Endothelial cell (in vitro differentiated cells): ENCODE measurements around the gene MYBPC3. TPM values are rescaled to one million over a fixed set of nuclear protein-coding genes. Genes with fewer than 3 reads are reported as not detected.
A peak's percentile ranks its signal among the peaks of the same experiment; 100 is the strongest.

Experiments
- DNase-seq: peaks from one replicate; pipeline ENCODE4 v3.0.0; 2021; ENCODE audit warnings: low spot score
- H3K27ac Mint-ChIP-seq: one replicate; pipeline ENCODE4 v1.8.0; 2021; ENCODE audit warnings: mixed read lengths, inconsistent platforms; ENCODE audit not compliant: unreplicated experiment
- H3K27me3 Mint-ChIP-seq: one replicate; pipeline ENCODE4 v1.8.0; 2021; ENCODE audit warnings: mild to moderate bottlenecking, moderate library complexity, mixed read lengths, inconsistent platforms; ENCODE audit not compliant: unreplicated experiment
- H3K36me3 Mint-ChIP-seq: one replicate; pipeline ENCODE4 v1.8.0; 2021; ENCODE audit warnings: mild to moderate bottlenecking, low read depth, mixed read lengths, inconsistent platforms; ENCODE audit not compliant: unreplicated experiment
- H3K4me1 Mint-ChIP-seq: one replicate; pipeline ENCODE4 v1.8.0; 2021; ENCODE audit warnings: mild to moderate bottlenecking, mixed read lengths, inconsistent platforms; ENCODE audit not compliant: unreplicated experiment
- H3K4me3 Mint-ChIP-seq: one replicate; pipeline ENCODE4 v1.8.0; 2021; ENCODE audit warnings: mild to moderate bottlenecking, mixed read lengths, inconsistent platforms; ENCODE audit not compliant: unreplicated experiment
- H3K9me3 Mint-ChIP-seq: one replicate; pipeline ENCODE4 v1.8.0; 2021; ENCODE audit warnings: mixed read lengths, inconsistent platforms; ENCODE audit not compliant: unreplicated experiment
- total RNA-seq: library from RNA; stranded (reverse); fragmentation: NEBNext Ultra II Directional; extraction: Animal tissue kit (Norgen Biotek cat#: 25700); gene quantifications from one replicate; pipeline ENCODE4 v1.2.1, GENCODE V29; 2021; ENCODE audit not compliant: unreplicated experiment
- TF ChIP-seq, protein P1 (sequence below): fragments of 200-600 bp; sonication (generic); IDR thresholded peaks from one replicate; pipeline ENCODE4 v1.5.0; 2021; ENCODE audit warnings: antibody characterized with exemption; ENCODE audit not compliant: unreplicated experiment

MYBPC3 gene
- total RNA-seq, 1 donor from 2014 or later, result not detected

GRCh38 chr11:47333886-47334443, 18.5 kb downstream of the MYBPC3 start:
- H3K9me3 Mint-ChIP-seq, result no peaks in the 10 kb centered on the region
- no peak for DNase-seq
- H3K4me1 Mint-ChIP-seq, result peaks cover 8% of the 10 kb centered on the region
- TF ChIP-seq, protein P1, sequence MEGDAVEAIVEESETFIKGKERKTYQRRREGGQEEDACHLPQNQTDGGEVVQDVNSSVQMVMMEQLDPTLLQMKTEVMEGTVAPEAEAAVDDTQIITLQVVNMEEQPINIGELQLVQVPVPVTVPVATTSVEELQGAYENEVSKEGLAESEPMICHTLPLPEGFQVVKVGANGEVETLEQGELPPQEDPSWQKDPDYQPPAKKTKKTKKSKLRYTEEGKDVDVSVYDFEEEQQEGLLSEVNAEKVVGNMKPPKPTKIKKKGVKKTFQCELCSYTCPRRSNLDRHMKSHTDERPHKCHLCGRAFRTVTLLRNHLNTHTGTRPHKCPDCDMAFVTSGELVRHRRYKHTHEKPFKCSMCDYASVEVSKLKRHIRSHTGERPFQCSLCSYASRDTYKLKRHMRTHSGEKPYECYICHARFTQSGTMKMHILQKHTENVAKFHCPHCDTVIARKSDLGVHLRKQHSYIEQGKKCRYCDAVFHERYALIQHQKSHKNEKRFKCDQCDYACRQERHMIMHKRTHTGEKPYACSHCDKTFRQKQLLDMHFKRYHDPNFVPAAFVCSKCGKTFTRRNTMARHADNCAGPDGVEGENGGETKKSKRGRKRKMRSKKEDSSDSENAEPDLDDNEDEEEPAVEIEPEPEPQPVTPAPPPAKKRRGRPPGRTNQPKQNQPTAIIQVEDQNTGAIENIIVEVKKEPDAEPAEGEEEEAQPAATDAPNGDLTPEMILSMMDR, result no peak
- no peak overlapping the region for H3K27ac Mint-ChIP-seq
- peaks cover 3% of the 10 kb centered on the region for H3K36me3 Mint-ChIP-seq
- peaks cover 9% of the 10 kb centered on the region for H3K27me3 Mint-ChIP-seq
- H3K4me3 Mint-ChIP-seq, result no peak overlapping the region

DNA sequence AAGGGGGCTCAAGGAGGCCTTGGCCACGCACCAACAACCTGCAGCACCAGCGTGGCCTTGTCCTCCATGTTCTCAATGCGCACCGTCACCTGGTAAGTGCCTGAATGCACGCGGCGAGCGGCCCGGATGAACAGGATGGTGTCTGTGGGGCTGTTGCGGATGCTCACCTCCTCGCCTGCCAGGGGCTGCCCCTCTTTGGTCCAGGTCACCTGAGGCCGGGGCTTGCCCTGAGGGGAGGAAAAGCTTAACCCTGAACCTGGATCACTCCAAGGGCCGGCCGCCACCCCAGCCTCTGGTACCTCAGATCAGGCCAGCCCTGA, 19.0 kb downstream of the MYBPC3 start:
- H3K9me3 Mint-ChIP-seq, result no peaks in the 10 kb centered on the region
- peaks cover 6% of the 10 kb centered on the region for H3K27me3 Mint-ChIP-seq
- H3K4me3 Mint-ChIP-seq, result no peak overlapping the region

DNA sequence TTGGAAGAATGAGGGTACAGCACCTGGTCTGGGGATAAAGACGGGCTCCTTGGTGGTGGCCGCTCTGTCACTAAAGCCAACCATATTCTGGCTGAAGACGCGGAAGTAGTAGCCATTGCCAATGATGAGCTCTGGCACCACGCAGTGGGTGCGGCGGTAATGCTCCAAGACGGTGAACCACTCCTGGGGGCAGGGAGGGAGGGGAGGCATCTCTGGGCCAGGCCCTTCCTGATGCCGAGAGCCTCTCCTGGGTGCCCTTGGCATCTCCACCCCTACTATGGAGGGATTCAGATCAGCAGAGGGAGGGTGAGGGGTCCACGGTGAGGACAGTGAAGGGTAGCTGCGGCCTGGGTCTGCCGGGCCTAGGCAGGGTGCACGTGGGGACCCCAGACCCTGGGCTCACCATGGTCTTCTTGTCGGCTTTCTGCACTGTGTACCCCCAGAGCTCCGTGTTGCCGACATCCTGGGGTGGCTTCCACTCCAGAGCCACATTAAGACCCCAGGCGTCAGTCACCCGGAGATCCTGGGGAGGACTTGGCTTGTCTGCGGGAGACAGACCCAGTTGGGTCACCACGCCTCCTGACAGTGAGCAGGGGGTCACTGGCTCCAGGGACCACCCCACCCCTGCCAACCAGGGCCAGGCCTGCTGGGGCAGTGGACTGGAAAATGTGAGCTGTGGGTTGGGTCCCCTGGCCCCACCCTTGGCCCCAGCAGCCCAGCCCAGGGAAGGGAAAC, 19.5 kb downstream of the MYBPC3 start:
- TF ChIP-seq, protein P1, result no peak
- H3K27ac Mint-ChIP-seq, result no peak overlapping the region
- H3K4me1 Mint-ChIP-seq, result peaks cover 13% of the 10 kb centered on the region
- no peaks in the 10 kb centered on the region for H3K9me3 Mint-ChIP-seq
- H3K36me3 Mint-ChIP-seq, result peaks cover 11% of the 10 kb centered on the region
- H3K27me3 Mint-ChIP-seq, result peaks cover 4% of the 10 kb centered on the region
- H3K4me3 Mint-ChIP-seq, result no peak overlapping the region
- DNase-seq, result no peak

More for the DNA sequence above, 19.0 kb downstream of the MYBPC3 start:
- DNase-seq, result no peak
- no peak overlapping the region for H3K27ac Mint-ChIP-seq
- TF ChIP-seq, protein P1, result no peak
- H3K36me3 Mint-ChIP-seq, result peaks cover 8% of the 10 kb centered on the region
- peaks cover 13% of the 10 kb centered on the region for H3K4me1 Mint-ChIP-seq

DNA sequence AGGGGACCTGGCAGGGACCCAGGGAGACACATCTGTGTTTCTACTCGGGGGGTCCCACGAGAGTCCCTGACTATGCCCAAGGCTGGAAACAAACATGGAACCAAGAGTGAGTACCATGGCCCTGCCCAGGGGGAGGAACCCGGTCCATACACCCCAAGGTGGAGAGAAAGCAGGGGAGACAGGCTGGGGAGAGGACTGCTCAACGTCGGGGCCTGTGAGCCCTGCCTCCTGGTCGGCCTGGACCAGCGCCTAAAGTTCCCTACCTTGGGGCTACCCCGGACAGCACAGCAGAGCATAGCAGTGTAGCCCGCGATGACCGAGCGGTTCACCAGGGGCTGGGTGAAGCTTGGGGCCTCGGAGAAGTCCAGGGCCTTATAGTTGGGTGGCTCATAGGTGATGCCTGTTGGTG, 20.2 kb downstream of the MYBPC3 start:
- Mint-ChIP-seq H3K4me3 (no peak overlapping the region), H3K9me3 (no peaks in the 10 kb centered on the region), H3K4me1 (peaks cover 13% of the 10 kb centered on the region), H3K27me3 (peaks cover 2% of the 10 kb centered on the region), H3K36me3 (peaks cover 13% of the 10 kb centered on the region), H3K27ac (peak overlapping the region; percentile 59)
- DNase-seq, result no peak
- TF ChIP-seq, protein P1, result no peak
